GM21381 (cell line): ENCODE measurements around the gene JARID2.

ENCODE experiments used
- ATAC-seq: cut with Tn5 transposase; IDR thresholded peaks from one replicate; pipeline ENCODE4 v1.9.1; 2021; ENCODE audit warnings: mild to moderate bottlenecking, moderate library complexity; ENCODE audit not compliant: unreplicated experiment

JARID2 gene

DNA sequence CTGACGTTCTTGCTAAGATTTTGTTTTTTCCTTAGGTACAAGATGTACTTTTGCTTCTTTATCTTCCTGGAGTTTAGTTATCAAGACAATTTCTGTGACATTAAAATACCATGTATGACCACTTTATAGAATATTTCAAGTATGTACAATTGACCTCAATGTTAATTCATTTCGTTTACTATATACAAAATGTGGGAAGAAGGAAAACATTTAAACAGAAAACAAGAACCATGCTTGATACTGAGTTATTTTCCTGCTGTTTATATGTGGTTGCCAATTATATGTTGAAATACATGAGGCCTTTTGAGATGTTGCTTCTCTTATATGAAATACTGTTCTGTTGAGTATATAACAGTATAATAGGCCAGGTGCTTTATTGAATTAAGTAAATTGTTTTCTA is 184.3 kb downstream of the JARID2 start:
- no peak for ATAC-seq

DNA sequence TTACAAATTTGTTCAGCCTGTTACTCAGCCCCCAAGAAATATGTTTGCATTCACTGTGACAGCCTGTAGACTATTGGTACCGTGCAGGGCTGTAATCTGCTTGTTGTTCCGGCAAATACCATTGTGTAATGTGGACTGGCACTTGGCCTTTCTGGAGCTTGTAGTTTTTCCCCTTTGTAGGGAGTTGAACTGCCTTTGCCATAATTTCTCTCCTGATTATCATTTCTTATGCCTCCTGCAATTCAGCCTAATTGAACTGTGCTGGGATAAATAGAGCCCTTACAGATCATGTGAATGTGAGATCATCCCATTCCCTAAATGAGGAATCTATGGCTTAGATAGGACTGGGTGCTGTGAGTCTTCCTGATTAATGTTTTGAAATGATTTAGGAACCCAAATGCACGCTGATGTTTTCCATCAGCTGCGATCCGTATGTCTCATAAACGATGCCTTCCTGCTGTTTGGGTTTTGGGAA is 185.1 kb downstream of the JARID2 start:
- ATAC-seq = no peak

DNA sequence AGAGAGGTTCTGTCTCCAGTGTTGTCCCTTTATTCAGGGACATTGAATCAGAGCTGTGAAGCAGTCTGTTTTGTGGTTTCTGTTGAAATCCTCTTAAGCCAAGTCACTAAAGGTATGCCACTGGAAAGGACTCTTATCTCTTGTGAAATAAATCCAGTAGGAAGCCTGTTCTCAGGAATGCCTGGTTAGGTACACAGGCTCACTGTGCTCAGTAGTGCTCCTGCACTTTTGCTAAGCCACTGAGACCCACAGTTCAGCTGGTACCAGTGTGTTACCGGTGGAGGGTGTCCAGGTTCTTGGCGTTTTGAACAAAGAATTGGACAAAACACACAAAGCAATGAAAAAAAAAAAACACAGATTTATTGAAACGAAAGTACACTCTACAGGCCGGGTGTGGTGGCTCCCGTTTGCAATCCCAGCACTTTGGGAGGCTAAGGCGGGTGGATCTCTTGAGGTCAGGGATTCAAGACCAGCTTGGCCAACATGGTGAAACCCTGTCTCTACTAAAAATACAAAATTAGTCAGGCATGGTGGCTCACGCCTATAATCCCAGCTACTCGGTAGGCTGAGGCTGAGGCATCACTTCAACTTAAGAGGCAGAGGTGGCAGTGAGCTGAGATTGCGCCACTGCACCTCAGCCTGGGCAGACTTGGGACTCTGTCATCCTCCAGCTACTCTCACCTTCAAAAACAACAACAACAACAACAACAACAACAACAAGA is 186.1 kb downstream of the JARID2 start:
- no peak for ATAC-seq

DNA sequence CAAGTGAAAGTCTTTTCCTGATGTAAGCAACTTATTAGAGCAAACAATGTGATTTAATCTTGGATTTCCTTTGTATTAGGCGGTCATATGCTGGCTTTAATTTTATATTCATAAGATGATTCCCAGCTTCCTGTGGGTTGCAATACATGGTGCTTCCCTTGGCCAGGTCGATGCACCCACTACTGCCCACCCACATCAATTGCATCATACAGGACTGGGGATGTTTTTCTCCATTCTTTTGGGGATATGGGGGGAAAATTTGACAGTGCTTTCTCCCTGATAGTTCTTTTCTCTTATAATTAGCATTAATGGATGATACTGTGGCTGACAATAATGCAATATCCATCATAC is 187.6 kb downstream of the JARID2 start:
- no peak for ATAC-seq

DNA sequence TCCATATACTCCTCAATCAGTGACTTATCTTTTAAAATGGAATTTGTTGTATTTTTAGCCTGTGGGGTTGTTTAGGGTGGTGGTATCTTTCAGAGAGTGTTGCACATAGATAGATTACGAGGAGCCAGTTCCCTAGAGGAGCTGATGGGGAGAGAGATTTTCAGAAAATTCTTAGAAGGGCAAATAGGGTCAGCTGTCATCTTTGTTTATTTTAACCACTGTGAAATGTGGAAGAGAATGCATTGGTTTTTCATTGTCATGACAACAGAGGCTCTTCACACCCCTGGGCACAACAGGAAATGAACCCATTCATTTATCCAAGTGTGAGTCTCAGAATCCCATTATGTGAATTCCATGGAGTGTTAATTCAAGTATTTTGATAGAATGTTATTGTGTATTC is 188.4 kb downstream of the JARID2 start:
- no peak for ATAC-seq

DNA sequence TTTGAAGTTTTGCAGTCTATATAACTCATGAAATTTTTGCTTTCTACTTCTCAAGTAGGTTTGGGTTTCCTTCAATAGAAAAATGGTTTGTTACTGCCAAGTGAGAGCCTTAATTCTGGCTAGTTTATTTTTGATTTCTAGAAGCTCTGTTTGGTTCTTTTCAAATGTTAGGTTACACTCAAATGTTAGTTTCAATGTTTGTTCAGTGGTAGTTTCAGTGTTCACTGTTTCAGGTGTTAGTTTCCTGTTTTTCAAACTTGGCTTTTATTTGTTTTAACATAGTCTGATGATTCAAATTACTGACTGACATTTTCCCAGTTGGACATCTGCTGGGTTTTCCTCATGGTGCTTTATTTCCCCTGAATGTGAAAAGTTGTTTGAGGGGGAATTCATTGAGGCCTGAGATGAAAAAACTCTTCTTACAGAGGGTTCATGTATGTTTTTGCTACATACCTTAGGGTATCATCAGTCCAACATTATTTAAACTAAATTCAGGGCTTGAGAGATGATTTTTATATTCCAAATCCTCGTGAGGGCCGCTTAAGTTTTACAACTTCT is 189.0 kb downstream of the JARID2 start:
- ATAC-seq = peak; percentile 36

DNA sequence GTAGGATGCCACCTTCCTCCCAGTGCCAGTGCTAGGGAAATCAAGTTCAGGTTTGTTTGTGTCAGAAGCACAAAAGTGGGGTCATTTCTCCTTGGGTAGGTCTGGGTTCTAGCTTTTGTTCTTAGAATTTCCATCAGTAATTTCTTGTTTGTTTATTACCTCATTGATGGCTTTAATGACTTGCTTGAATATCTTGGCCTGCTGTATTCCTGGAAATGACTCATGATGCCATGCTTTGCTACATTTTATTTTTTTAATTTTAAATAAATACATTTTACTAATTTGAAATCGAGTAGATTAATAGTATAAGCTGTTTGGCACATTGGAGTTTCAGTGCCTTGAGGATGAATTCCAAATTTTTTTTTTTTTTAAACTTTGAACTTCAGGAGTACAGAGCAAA is 189.6 kb downstream of the JARID2 start:
- ATAC-seq = no peak

DNA sequence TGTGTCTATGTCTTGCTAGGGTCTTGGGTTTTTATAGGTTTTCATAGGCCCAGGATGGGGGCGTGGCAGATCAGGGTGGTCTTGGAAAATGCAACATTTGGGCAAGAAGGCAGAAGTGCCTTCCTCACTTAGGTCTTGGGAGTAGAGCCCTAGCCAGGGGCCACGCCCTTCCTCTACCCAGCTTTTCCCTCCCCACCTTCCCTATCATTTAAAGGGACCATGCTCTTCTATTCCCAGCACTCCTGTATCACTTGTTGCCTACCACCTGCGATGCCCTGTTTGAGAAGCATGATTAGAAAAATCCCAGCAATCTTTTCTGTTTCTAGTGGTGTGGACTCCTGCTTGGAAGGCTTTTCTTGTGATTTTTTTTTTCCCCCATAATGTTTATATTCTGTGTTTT is 190.6 kb downstream of the JARID2 start:
- no peak for ATAC-seq

DNA sequence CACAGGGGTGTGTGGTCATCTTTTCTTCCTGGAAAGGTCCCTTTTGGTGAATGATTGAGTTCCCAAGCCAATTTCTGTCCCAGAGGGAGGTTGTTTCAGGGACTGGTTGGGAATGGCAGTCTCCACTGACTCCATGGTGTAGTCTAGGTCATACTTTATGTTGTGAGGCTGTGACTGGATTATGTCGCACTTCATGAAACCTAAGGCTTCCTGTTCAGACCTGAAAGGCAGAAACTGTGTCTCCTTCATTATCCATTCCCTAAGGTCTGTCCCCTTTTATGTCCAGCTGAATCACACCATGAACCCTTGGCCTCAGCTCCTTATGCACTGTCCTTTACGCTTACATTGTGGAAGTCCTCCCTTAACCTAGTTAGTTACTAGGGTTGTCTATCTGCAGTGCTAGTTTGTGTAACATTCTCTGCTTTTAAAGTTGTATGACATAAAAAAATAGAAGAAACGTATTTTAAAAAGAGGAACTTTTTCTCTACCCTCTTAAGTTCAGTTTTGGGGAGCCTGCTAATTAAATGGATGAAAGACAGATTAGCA is 191.3 kb downstream of the JARID2 start:
- no peak for ATAC-seq

DNA sequence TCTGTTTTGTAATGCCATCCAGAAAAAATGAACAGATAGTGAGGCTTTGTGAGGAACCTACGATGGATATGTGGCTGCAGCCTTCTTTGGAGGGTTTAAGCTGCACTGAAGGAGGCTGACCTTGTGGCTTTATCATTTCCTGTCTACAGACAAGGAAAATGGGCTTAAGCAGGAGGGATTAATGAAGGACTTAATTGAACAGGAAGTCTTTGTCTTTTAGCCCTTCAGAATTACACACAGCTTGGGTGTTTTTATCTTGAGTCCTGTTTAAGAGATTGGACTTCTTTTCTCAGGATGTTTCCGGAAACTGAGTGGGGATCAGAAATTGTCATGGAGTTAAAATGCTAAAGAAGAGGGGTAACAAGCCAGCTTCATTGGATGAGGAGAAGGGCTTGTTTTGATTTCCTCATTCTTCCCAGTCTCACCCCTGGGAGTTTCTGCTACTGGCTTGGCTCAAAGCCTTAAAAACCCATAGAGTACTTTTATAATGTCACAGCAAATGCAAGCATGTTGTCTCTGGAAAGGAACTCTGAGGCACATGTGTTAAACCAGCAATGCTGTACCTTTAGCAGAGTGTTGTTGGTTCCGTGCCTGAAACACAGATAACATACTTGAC is 193.6 kb downstream of the JARID2 start:
- no peak for ATAC-seq

DNA sequence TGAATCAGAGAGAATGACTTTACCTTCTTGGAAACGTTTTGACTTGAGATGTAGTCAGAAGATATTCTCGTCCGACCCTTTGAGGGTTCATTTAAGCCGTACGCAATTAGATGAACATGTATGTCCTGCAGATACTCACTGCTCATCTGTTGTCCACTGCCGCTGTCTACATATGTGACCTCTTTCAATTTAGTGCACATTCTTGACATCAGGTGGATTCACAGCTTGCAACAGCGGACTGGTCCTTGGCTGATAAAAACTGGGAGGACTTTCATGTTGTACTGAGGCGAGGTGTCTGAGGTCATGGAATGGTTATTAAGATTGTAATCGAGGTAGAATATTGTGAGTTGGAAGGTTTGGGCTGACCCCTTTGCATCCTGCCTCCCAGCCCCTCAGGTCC is 194.2 kb downstream of the JARID2 start:
- no peak for ATAC-seq

DNA sequence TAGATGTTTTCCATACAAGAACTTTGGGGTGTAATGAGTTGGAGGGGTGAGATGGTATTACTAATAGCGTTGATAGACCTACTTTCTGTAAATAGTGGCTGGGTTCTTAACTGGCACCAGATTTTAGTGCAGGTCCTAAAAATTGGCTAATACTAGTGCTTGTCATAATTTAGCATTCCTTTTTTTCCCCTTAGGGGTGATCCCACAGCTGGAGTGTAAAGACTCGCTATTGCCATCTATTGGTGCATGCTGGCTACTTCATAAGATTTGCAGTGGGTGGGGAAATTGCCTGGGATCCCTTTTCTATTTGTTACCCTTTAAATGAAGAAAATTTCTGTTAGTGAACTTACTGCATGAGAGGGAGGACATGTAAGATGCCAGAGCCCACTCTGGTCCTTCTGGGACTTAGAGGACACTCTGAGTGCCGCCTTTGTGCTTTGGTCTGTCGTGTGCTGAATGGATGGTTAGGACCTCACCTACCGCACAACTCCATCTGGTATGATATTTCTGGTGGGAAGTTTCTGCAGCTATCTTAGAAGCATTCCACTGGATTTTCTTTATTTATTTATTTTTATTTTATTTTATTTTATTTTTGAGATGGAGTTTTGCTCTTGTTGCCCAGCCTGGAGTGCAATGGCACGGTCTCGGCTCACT is 195.5 kb downstream of the JARID2 start:
- ATAC-seq = no peak

DNA sequence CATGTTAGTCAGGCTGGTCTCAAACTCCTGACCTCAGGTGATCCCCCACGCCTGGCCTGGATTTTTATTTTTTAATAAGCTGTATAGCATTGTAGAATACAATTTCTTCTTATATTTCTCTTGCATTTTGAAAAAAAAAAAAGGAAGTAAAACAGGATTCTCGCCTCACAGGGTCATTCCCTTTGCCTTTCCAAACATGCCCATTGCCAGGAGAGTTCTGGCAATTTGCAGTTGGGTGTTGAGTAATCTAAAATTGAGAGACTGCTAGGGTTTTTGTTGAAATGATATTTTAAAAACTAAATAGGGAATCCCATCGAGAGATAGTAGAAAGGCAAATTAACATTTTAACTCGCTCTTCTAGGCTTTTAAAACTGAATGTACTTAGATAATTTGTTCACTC is 196.1 kb downstream of the JARID2 start:
- ATAC-seq = no peak

DNA sequence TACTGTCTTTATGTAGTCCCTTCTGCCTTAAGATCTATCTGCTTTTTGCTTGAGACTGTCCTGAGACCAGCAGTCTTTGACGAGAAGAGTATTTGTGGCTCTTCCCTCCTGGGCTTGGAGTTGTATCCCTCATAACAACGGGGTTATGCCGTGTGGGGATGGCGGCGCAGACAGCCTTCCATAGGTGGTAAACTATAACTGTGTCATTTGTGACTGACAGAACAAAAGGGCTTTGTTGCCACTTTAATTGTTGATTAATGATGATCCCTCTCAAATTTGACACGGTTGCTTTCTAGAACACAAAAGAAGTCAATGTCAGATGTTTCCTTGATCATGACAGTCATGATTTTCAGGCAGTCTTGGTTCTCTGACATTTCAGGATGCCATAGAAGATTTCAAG is 196.6 kb downstream of the JARID2 start:
- ATAC-seq = no peak

DNA sequence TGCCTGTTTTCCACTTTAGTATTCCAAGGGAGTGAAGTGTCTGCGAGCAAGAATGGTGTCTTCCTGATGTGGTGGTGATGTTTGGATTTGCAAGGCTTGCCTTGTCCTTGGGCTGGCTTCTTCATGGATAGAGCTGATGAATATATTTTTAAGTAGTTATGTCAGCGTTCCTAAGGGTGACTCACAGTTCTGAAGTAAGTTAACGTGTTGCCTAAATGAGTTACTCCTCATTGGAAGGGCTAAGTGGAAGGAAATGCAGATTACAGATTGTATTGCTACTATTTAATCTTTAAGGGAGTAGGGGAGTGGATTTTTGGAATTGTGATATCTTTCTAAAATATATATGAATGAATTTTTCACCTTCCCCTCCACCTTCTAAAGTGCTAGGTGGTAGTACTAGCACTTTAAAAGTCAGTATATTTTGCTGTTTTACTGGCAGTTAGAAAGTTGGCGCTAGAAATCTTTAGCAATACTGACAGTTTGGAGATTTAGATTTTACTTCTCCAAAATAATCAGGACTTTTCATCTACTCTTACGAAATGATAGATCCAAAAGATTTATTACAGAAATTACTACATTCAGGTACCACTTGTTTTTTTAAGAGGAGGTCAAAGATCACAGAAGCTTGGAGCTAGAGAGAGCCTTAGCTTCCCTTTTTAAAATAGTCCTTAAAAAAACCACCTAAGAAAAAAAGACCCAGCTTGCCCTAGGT is 197.4 kb downstream of the JARID2 start:
- ATAC-seq = no peak

DNA sequence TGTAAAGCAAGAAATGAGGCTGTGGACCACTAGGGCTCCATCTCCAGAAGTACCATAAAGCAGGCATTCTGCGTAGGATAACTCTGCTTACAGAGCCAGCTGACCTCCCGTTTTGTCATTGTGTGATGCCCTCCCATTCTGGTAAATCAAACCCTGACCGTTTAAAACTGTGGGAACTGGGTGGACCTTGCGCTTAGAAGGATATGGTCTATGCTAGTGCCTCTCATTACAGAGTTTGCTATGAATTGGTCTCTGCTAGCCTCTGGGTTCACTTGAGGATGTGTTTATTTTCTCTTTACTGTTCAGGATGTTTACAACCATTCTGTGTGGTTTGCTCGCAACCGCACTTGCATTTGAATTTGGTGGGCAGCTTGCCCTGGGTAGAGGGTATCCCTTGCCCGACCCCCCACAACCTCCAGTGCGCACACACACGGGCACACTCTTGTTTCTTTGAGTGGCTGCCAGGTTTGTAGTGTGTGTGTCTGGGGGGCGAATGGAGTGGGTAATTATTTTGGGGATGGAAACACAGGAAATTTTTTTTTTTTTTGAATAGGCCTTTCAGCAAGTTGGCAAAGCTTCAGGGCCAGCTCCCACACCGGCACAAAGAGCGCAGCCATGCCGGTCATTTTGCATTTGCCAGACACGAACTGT is 198.3 kb downstream of the JARID2 start:
- no peak for ATAC-seq

DNA sequence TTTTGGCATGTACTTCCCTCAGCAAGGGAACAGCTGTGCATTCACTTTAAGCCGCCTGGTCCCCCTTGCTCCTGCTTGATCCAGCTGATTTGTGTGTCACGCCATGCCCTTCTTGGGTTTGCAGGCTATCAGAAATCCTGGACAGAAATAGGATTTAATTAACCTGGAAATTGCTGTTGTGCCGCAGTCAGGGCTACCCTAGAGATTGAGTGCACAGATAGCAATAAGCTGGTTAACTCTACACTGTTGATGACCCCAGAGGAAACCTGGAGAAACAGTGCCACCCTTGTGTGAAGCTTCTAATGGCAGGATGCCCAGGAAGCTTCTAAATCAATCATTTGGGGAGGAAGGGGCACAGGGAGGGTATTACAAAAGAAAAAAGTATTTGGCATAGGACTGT is 199.0 kb downstream of the JARID2 start:
- ATAC-seq = no peak

DNA sequence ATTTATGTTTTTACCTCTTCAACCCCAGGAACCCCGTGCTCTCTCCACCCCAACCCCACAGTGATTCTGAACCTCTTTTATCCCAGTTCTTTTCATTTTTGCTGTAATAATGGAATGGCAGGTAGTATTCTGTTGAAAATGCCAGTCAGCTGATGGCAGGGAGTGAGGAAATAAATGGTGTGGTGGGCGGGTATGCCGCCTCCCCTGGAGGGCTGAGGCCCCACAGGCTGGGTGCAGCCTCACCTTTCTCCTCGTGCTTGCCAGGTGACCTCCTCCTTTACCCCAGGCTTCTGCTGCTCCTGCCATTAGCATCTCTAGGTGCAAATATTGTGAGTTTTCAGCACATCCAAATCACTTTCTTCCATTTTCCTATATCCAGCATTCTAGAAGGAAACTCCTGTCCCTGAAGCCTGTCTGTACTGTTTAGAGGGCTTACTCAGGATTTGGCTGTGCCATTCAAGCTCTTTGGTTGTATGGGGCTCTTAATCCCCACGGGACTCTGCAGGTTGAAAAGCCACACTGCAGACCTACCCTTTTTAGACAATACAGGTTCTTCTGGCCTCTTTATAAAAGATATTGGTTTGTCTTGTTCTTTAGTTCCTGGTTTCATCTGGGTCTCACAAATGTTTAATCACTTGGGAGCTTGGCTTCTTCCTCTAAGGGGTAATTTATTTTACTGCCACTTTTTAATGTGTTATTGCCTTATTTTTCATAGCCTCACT is 201.8 kb downstream of the JARID2 start:
- ATAC-seq = no peak

DNA sequence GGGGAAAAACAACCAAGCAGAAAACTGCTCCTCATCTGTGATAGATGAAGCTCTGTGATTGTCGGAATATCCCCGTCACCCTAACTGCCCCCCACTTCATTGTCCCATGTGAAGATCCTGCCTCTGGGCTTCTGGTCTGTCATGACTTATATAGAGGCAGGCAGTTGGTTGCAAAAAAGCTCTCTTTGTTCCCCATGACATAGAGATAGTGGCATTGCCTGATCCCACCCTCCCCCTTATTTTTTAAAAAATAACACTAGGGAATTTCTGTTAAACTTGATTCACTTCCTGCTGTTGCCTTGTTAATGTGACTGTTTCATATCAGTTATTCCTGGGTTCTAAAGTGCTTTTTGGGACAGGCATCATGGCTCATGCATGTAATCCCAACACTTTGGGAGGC is 203.1 kb downstream of the JARID2 start:
- ATAC-seq = no peak

DNA sequence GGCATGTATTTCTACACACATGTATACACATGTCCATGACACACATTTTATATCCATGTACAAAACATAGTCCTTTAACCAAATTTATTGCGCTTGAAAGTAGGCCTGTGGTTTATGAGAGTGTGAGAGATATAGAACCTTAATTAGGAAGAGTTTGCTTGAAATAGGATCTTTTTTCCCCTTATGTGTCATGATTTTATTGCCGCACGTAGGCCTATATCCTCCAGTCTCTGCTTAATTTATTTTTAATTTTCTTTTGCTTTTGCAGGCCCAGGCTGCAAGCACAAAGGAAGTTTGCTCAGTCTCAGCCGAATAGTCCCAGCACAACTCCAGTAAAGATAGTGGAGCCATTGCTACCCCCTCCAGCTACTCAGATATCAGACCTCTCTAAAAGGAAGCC is 205.9 kb downstream of the JARID2 start:
- no peak for ATAC-seq
